GM12878 (cell line): ENCODE measurements around the gene AGPAT4. TPM values are rescaled to one million over a fixed set of nuclear protein-coding genes. Genes with fewer than 3 reads are reported as not detected.

ENCODE experiments used
- ATAC-seq: fragments of 200-7000 bp; cut with Tn5 transposase; 3 replicates; pipeline ENCODE4 v1.9.1; 2020; ENCODE audit warnings: mild to moderate bottlenecking, moderate library complexity
- BruUV-seq: library from RNA; stranded (reverse); fragments of 400-500 nt; replicated peaks from 2 replicates; lab custom pipeline; 2021; lab: Mats Ljungman, UMichigan
- CTCF ChIA-PET: fragments of 300-600 bp; sonication (Branson Sonifier 250); formaldehyde crosslinking; extraction: SDS; loops from one replicate; lab custom pipeline; 2021; ENCODE audit warnings: inconsistent platforms; lab: Yijun Ruan, JAX
- POLR2A ChIA-PET: fragments of 350-600 bp; formaldehyde crosslinking; extraction: SDS; loops from one replicate; lab custom pipeline; 2021; ENCODE audit warnings: inconsistent platforms; lab: Charles Lee
- RAD21 ChIA-PET: fragments of 300-600 bp; sonication (Branson Sonifier 250); formaldehyde crosslinking; loops from one replicate; lab custom pipeline; 2023; ENCODE audit warnings: antibody characterized with exemption; ENCODE audit not compliant: unreplicated experiment; lab: Charles Lee
- SMC1A ChIA-PET: fragments of 300-600 bp; sonication (Branson Sonifier 250); formaldehyde crosslinking; loops from one replicate; lab custom pipeline; 2023; ENCODE audit not compliant: unreplicated experiment, uncharacterized antibody; lab: Charles Lee
- DNase-seq: peaks from one replicate; pipeline ENCODE4 v3.0.0-alpha.2; 2011; ENCODE audit warnings: low read depth, low spot score
- FAIRE-seq: peaks from 3 replicates; lab custom pipeline; 2011; peaks lifted over from hg19 to GRCh38; lab: Jason Lieb, UNC
- H2AFZ ChIP-seq: 2 replicates; pipeline ENCODE4 v1.6.0; 2011; ENCODE audit warnings: low read depth, low read length, control low read depth; ENCODE audit not compliant: control insufficient read depth
- H3K27ac ChIP-seq: 2 replicates; pipeline ENCODE4 v1.5.1; 2011; ENCODE audit warnings: control low read depth; ENCODE audit not compliant: control insufficient read depth, insufficient read depth
- H3K27me3 ChIP-seq, 2 experiments: replicated peaks in 1 of 2; 2 replicates each; pipeline versions ENCODE4 v1.6.0 to v1.6.1; 2011; ENCODE audit warnings: low read length in 1 of 2; ENCODE audit not compliant: control insufficient read depth in 2 of 2, insufficient read depth in 2 of 2
- H3K36me3 ChIP-seq, 2 experiments: 2 replicates each; pipeline ENCODE4 v1.5.1; 2011; ENCODE audit warnings: low read length in 1 of 2; ENCODE audit not compliant: control insufficient read depth in 2 of 2, insufficient read depth in 2 of 2
- H3K4me1 ChIP-seq: 2 replicates; pipeline ENCODE4 v1.6.1; 2011; ENCODE audit warnings: mild to moderate bottlenecking, low read length, moderate library complexity, mixed read lengths; ENCODE audit not compliant: control insufficient read depth, insufficient read depth
- H3K4me2 ChIP-seq: 2 replicates; pipeline ENCODE4 v1.6.0; 2011; ENCODE audit warnings: control low read depth; ENCODE audit not compliant: control insufficient read depth, insufficient read depth
- H3K4me3 ChIP-seq: fragments of 200-600 bp; sonication (generic); 2 replicates; pipeline ENCODE4 v1.5.1; 2016
- H3K79me2 ChIP-seq: 2 replicates; pipeline ENCODE4 v1.6.0; 2011; ENCODE audit warnings: low read length; ENCODE audit not compliant: control insufficient read depth, insufficient read depth
- H3K9ac ChIP-seq: 2 replicates; pipeline ENCODE4 v1.8.0; 2011; ENCODE audit warnings: low read length, control low read depth, mixed read lengths; ENCODE audit not compliant: control insufficient read depth, insufficient read depth
- H3K9me3 ChIP-seq: replicated peaks from 3 replicates; pipeline ENCODE4 v1.5.1; 2011; ENCODE audit warnings: mild to moderate bottlenecking, low read length; ENCODE audit not compliant: control insufficient read depth, insufficient read depth
- H4K20me1 ChIP-seq: 2 replicates; pipeline ENCODE4 v1.6.0; 2011; ENCODE audit not compliant: control insufficient read depth, insufficient read depth
- BMI1 ChIP-seq: fragments of 450-650 bp; IDR thresholded peaks from 2 replicates; pipeline ENCODE4 v1.6.1; 2016; ENCODE audit warnings: mild to moderate bottlenecking, moderate library complexity, borderline replicate concordance
- BRCA1 ChIP-seq: IDR thresholded peaks from 2 replicates; pipeline ENCODE4 v1.6.1; 2011; ENCODE audit warnings: low read depth, low read length, improper control_type of control experiment
- CHD1 ChIP-seq: IDR thresholded peaks from 2 replicates; pipeline ENCODE4 v1.6.1; 2012; ENCODE audit warnings: low read depth, low read length, improper control_type of control experiment
- CTCF ChIP-seq, 3 experiments: IDR thresholded peaks in 2 of 3; conservative IDR thresholded peaks in 1 of 3; 2 replicates each; pipeline ENCODE4 v1.5.1; 2011; ENCODE audit warnings: low read depth in 3 of 3, low read length in 3 of 3, mild to moderate bottlenecking in 3 of 3, control low read depth in 2 of 3, moderate library complexity in 2 of 3, inconsistent platforms in 1 of 3, mixed read lengths in 1 of 3; ENCODE audit not compliant: control insufficient read depth in 2 of 3, insufficient read depth in 1 of 3; ENCODE audit errors: extremely low read depth in 1 of 3
- ETV6 ChIP-seq, 2 experiments: fragments of 450-650 bp in 1 of 2; IDR thresholded peaks in 1 of 2; conservative IDR thresholded peaks in 1 of 2; 2 replicates each; pipeline ENCODE4 v1.6.1; 2014; ENCODE audit warnings: antibody characterized with exemption in 1 of 2, borderline replicate concordance in 1 of 2, low read depth in 1 of 2, mild to moderate bottlenecking in 1 of 2, moderate library complexity in 1 of 2
- IRF4 ChIP-seq: IDR thresholded peaks from 2 replicates; pipeline ENCODE4 v1.6.1; 2011; ENCODE audit warnings: low read depth, low read length
- LARP7 ChIP-seq: fragments of 450-650 bp; IDR thresholded peaks from 2 replicates; pipeline ENCODE4 v1.6.1; 2017; ENCODE audit warnings: mild to moderate bottlenecking
- NFXL1 ChIP-seq: fragments of 450-650 bp; IDR thresholded peaks from 2 replicates; pipeline ENCODE4 v1.6.1; 2017; ENCODE audit warnings: antibody characterized with exemption, mild to moderate bottlenecking, borderline replicate concordance
- NFYA ChIP-seq: IDR thresholded peaks from 2 replicates; pipeline ENCODE4 v1.6.1; 2011; ENCODE audit warnings: low read depth, mild to moderate bottlenecking, low read length, improper control_type of control experiment, borderline replicate concordance
- SRF ChIP-seq, 2 experiments: IDR thresholded peaks; 2 replicates each; pipeline ENCODE4 v1.6.1; 2011; ENCODE audit warnings: low read depth in 2 of 2, low read length in 2 of 2, mild to moderate bottlenecking in 1 of 2, moderate library complexity in 1 of 2
- SUZ12 ChIP-seq: fragments of 200-600 bp; sonication (generic); IDR thresholded peaks from one replicate; pipeline ENCODE4 v1.6.1; 2018; ENCODE audit warnings: antibody characterized with exemption, mild to moderate bottlenecking; ENCODE audit not compliant: unreplicated experiment
- ZNF207 ChIP-seq: fragments of 450-650 bp; IDR thresholded peaks from 2 replicates; pipeline ENCODE4 v1.6.1; 2014; ENCODE audit warnings: antibody characterized with exemption, mild to moderate bottlenecking, borderline replicate concordance
- ZSCAN29 ChIP-seq: fragments of 450-650 bp; IDR thresholded peaks from 2 replicates; pipeline ENCODE4 v1.6.1; 2017; ENCODE audit warnings: mild to moderate bottlenecking, moderate library complexity
- WGBS: methylation state at CpG from one replicate; pipeline ENCODE4 v1.1.6; 2016; ENCODE audit warnings: low lambda C conversion rate; ENCODE audit not compliant: insufficient replicate concordance, insufficient coverage; ENCODE audit errors: missing lambda C conversion rate; 5-methylcytosine and 5-hydroxymethylcytosine counted together
- in situ Hi-C: fragments of 300-500 bp; cut with MboI; formaldehyde crosslinking; loops from 9 replicates; pipeline ENCODE4 v1.14.3; 2018; ENCODE audit warnings: mixed read lengths
- intact Hi-C: fragments of 100-400 bp; cut with micrococcal nuclease; formaldehyde crosslinking; loops from one replicate; pipeline ENCODE4 v1.14.2; 2022; ENCODE audit not compliant: unreplicated experiment
- polyA plus RNA-seq, 11 experiments: library from polyadenylated mRNA; depleted of rRNA in 4 of 11; unstranded in 6 of 11; stranded (reverse) in 5 of 11; fragments of >200 nt; fragmentation: Nextera tagmentation in 4 of 11; fragmentation: Illumina TruSeq in 1 of 11; extraction: Ambion mirVana in 4 of 11; extraction: Trizol in 1 of 11; gene quantifications; 1 replicate in 1 of 11; 2 replicates in 10 of 11; pipeline versions ENCODE4 v1.2.1 to v1.2.3, GENCODE V29; 2011 to 2016; ENCODE audit warnings: inconsistent platforms in 2 of 11, missing spikeins in 2 of 11, low read depth in 1 of 11
- total RNA-seq, 4 experiments: library from RNA; depleted of rRNA in 3 of 4; stranded (reverse); fragments of >200 nt in 3 of 4; fragmentation: Illumina TruSeq in 1 of 4; extraction: Trizol in 1 of 4; gene quantifications; 2 replicates each; pipeline versions ENCODE4 v1.2.1 to v1.2.3, GENCODE V29; 2013 to 2021

The AGPAT4 gene
- total and polyA plus RNA-seq, 10 of the 15 experiments (the other 5 are each of a cell fraction or from before 2014, with no cell fraction given), result 0.34 to 2.2 (median 1.3) TPM

- DNase-seq, result no peak
- ChIA-PET SMC1A (no interaction called here), POLR2A (no interaction called here), RAD21 (no interaction called here), CTCF (no interaction called here)
- BruUV-seq, result no TSS peak
- Histone ChIP-seq H3K4me3 (no peak overlapping the region), H3K4me2 (no peak overlapping the region), H3K27ac (no peak overlapping the region), H3K36me3 (no peaks in the 10 kb centered on the region), H3K79me2 (no peaks in the 10 kb centered on the region), H2AFZ (no peak overlapping the region), H3K9me3 (no peaks in the 10 kb centered on the region), H3K27me3 (no peaks in the 10 kb centered on the region), H3K9ac (no peak overlapping the region), H3K4me1 (no peaks in the 10 kb centered on the region), H4K20me1 (no peaks in the 10 kb centered on the region)
- intact Hi-C loops, result no loop called here
- WGBS, result 39% methylated on average over 9 of the region's 9 CpGs
- ATAC-seq, result no peak
- FAIRE-seq, result no peak
- in situ Hi-C loops, result no loop called here
- no peak for TF ChIP-seq NFYA
- TF ChIP-seq SRF (IDR thresholded peaks at IDR 0.05; ENCODE audit: low read depth in 2 of 2, low read length in 2 of 2), result no peak
- no peak for TF ChIP-seq ETV6 (conservative IDR thresholded peaks at IDR 0.05 in 1 of 2, IDR thresholded peaks at IDR 0.05 in 1 of 2; ENCODE audit: borderline replicate concordance in 1 of 2, low read depth in 1 of 2)
- TF ChIP-seq ZSCAN29, result no peak
- no peak for TF ChIP-seq BRCA1
- no peak for TF ChIP-seq LARP7
- TF ChIP-seq CTCF (IDR thresholded peaks at IDR 0.05 in 2 of 3, conservative IDR thresholded peaks at IDR 0.05 in 1 of 3; ENCODE audit: control insufficient read depth in 2 of 3, extremely low read depth in 1 of 3, insufficient read depth in 1 of 3, low read depth in 3 of 3, low read length in 3 of 3), result no peak
- no peak for TF ChIP-seq NFXL1
- no peak for TF ChIP-seq IRF4
- TF ChIP-seq BMI1, result no peak
- no peak for TF ChIP-seq SUZ12
- no peak for TF ChIP-seq ZNF207
- no peak for TF ChIP-seq CHD1
These were observed 7.2 kb downstream of the AGPAT4 start for GRCh38 chr6:161266513-161267230.
